GM21723 (cell line): Measurements from ENCODE around the gene POFUT2.

Experiments
- ATAC-seq: cut with Tn5 transposase; IDR thresholded peaks from one replicate; pipeline ENCODE4 v1.9.1; 2021; ENCODE audit warnings: mild to moderate bottlenecking, moderate library complexity; ENCODE audit not compliant: unreplicated experiment

Gene POFUT2

GRCh38 chr21:45226540-45227326, 61.0 kb downstream of the POFUT2 start:
- no peak for ATAC-seq

GRCh38 chr21:45225741-45226327, 61.9 kb downstream of the POFUT2 start:
- ATAC-seq = no peak

GRCh38 chr21:45225041-45225740, 62.5 kb downstream of the POFUT2 start:
- no peak for ATAC-seq

- no peak for ATAC-seq
These were observed 63.3 kb downstream of the POFUT2 start for GRCh38 chr21:45224189-45224938.

- no peak for ATAC-seq
These were observed 64.2 kb downstream of the POFUT2 start for GRCh38 chr21:45223236-45224185.

- no peak for ATAC-seq
These were observed 65.7 kb downstream of the POFUT2 start for GRCh38 chr21:45222001-45222400.

- ATAC-seq = no peak
These were observed 66.8 kb downstream of the POFUT2 start for GRCh38 chr21:45220714-45221490.

GRCh38 chr21:45220071-45220481, 67.6 kb downstream of the POFUT2 start:
- ATAC-seq = no peak

- no peak for ATAC-seq
These were observed 68.2 kb downstream of the POFUT2 start for GRCh38 chr21:45219517-45219916.

- no peak for ATAC-seq
These were observed 70.7 kb downstream of the POFUT2 start for GRCh38 chr21:45217010-45217409.

- ATAC-seq = no peak
These were observed 72.5 kb downstream of the POFUT2 start for GRCh38 chr21:45215213-45215612.
